NK-92 treated with Interleukin-12 subunit alpha and Interleukin-12 subunit beta, amount 100 ng/mL, for 24 hours (cell line): Measurements from ENCODE around the gene IRS1.

Experiments
- DNase-seq: peaks from one replicate; lab custom pipeline; 2025; lab: John Stamatoyannopoulos, UW

The IRS1 gene

DNA sequence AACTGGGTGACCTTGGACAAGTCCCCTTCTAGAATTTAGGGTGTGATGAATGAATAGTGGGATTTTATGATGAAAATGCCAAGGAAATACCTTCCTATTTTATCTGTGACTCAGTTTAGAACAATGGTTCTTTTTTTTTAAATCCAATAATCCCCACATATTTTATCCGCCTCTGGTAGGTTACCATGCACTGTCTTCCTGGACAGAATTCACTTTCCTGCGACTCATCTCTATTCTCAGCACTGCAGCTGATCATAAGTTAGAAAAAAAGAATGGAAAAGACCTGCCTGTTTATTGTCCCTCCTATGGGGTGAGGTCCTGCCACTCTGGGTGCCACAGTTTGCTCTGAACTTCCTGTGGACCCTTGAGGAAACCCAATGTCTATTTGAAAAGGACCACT, 73.1 kb downstream of the IRS1 start:
- no peak for DNase-seq

DNA sequence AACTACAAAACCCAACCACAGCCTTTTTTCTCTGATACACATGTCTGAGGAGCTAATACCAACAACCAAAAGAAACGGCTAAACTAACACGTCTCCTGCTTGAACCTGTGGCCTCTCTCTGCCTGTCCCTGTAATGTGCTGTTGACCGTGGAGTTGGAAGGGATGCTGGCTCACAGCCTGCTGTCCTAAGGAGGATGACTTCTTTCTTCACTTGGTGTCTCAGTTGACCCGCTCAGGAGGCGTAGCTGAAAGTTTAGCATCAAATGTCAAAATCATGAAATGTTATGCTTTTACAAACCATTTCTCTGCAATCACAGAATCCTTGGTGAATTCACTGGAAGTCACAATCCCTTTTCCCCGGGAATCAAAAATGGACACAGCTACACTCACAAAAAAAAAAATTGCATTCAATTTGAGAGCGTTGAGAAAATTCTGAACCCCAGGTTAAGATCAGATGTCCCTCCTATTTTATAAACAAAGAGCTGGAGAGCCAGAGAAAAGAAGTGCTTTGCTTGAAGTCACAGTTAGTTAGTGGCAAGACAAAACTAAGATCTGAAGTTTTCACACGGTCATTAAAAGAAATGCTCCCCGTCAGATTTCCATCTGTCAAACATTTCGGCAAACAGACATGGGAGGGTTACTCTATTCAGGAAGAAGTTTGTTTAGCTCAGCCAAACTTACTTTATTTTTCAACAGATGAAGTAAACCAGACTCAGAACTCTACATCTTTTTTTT, 74.3 kb downstream of the IRS1 start:
- no peak for DNase-seq

DNA sequence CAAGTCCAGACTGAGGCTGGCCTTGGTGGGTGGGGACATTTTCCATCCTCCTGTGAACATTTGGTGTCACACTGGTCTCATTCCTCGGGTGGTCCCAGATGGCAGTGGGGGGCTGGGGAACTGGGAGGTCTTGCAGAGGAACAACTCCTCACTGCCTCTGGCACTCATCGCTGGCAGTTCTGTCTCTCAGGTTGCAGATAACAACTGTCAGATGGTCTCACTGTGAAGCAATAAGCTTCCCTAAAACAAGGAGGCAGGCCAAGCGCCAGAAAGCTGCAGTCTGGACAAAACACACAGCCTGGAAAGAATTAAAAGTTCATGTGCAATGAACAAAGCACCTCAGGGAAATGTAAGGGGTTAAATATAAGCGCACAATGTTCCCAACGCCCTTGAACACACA, 78.1 kb downstream of the IRS1 start:
- no peak for DNase-seq

DNA sequence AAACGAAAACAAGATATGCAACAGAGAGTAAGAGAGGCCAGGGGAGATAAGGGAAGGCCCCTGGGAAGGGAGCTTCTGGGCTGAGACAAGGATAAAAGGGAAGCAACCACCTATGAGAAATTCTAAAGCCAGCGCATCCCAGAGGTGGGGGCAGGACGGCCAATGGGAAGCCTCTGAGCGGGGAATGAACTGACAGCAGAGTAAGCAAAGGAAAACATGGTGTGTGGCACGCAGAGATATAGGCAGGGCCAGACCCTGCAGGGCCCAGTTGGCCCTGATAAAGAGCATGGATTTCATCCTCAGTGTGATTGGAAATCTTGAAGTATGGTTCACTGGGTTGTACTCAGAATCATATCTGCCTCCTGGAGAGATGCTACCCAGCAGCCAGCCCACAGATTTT, 78.7 kb downstream of the IRS1 start:
- DNase-seq = no peak

DNA sequence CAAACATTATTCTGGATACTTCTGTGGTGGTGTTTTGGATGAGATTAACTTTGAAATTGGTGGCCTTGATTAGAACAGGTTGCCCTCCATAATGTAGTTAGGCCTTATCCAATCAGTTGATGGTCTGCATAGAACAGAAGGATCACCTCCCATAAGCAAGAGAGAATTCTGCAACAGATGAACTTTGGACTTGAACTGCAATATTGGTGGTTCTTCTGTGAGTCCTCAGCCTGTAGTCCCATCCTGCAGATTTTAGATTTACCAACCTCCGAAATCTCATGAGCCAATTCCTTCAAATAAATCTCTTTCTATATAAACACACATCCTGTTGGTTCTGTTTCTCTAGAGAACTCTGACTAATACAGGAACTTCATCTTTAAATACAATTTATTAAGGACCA, 81.9 kb downstream of the IRS1 start:
- no peak for DNase-seq

DNA sequence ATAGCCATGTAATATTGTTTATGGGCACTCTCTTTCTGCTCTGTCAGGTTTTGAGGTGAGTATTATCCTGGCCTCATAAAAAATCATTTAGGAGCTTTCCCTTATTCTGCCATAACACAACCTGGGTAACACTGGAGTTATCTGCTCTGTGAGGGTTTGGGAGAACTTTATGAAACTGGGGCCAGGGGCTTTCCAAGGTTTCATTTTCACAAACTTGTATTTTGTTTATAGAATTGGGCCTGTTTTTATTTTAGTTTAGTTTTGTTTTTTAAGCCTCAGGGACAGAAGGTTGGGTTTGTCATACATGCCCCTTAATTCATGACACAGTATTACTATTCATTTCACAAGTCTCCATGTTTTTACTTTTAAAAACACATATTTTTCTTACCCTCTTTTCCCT, 83.5 kb downstream of the IRS1 start:
- DNase-seq = no peak

DNA sequence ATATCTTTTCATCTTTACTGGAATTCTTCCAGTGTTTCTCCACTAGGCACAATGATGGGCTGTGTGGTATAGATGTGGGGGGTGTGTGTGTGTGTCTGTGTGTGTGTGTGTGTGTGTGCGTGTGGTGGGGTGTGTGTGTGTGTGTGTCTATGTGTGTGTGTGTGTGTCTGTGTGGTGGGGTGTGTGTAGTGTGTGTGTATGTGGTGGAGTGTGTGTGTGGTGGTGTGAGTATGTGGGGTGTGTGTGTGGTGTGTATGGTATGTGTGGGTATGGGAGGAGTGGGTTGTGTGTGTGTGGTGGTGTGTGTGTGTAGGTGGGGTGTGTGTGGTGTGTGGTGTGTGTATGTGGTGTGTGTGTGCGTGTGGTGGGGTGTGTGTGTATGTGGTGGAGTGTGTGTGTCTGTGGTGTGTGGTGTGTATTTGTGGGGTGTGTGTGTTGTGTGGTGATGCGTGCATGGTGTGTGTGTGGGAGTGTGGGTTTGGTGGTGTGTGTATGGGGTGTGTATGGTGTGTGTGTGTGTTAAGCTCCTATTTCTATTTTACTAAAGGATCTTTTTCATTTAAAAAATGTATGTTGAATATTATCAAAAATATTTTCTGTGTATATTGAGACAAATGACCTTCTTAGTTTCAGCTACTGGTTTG, 84.2 kb downstream of the IRS1 start:
- no peak for DNase-seq

DNA sequence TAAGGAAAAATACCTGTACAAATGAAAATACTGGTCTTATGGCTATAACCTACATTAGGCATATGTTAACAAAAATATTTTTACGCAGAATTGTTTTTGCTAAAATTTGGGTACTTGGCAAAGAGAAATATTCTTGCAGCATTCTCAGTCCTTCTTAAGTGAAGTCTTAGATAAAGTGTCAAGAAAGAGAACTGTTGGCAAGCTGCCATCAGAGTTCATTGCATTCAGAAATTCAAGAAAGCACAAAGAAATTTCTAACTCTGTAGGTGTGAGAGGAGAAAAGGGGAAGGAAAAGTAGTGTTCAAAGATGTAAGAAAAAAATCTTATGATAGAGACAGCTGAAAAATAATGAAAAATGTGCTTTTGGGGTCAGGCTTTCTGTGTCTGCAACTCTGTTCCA, 86.7 kb downstream of the IRS1 start:
- DNase-seq = no peak

DNA sequence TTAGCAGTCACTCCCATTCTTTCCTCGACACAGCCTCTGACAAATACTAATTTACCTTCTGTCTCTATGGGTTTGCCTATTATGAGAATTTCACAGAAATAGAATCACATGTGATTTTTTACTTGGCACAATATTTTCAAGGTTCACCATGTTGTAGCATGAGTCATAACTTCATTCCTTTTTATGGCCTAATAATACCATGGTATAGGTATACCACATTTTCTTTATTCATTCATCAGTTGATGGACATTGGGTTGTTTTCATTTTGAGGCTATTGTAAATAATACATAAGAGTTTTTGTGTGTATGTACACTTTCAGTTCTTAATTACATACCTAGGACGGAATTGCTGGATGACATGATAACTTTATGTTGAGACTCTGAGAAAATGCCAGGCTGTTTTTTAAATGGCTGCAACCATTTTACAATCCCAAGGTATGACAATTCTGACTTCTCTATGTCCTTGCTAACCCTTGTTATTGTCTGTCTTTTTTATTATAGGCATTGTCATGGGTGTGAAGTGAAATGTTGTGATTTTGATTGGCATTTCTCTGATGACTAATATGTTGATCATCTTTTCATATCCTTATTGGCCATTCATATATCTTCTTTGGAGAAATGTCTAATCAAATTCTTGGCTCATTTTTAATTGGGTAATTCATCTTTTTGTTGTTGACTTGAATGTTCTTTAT, 87.9 kb downstream of the IRS1 start:
- no peak for DNase-seq

DNA sequence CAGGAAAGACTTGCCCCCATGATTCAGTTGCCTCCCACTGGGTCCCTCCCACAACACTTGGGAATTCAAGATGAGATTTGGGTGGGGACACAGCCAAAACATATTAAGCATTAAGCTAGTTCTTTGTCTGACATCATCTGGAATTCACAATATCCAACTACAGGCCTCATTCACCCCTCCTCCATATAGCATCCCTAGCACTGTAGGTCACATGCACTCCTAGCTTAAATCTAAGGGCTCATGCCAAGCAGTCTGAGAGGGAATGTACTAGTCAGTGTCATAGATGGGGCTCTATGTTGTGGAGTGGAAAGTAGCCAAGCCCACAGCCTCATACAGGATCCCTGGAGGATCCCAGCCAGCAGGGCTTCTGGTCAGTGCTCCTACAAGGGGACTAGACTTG, 92.1 kb downstream of the IRS1 start:
- no peak for DNase-seq

DNA sequence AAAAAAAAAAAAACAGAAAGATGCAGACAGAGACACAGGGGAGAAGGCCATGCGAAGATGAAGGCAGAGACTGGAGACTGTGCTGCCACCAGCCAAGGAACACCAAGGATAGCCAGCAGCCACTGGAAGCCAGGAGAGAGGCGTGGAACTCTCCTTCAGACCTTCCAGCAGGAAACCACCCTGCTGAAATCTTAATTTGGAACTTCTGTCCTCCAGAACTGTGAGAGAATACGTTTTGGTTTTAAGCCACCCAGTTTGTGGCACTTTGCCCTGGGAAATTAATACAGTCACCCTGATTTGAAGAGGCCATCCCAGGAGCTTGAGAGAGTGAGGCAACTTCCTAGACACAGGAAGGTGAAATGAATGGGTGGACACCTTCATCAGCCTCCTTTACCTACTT, 93.7 kb downstream of the IRS1 start:
- DNase-seq = no peak

DNA sequence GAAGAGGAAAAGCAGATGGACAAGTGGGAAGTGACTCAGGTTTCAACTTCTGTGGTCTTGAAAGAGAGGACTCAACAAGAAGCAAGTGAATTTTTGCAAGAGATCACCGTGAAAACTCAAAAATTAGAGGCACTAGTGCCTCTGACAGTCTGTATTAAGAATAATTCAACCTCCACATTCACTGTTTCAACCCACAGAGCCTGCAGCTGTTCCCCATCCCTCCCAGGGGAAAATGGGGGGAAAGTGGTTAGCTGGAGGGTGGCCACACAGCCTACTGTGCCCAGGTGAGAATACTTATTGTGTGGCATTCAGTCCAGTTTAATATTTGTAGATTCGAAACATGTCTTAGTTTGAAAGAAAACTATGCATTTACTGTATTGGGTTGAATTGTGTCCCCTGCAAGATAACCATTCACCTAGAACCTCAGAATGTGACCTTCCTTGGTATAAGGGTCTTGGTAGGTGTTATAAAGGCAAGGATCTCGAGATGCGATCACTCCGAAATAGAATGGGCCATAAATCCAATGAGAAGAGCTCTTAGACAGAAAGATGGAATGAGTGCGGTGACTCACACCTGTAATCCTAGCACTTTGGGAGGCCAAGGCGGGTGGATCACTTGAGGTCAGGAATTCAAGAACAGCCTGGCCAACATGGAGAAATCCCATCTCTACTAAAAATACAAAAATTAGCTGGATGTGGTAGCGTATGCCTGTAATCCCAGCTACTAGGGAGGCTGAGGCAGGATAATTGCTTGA, 94.3 kb downstream of the IRS1 start:
- no peak for DNase-seq

DNA sequence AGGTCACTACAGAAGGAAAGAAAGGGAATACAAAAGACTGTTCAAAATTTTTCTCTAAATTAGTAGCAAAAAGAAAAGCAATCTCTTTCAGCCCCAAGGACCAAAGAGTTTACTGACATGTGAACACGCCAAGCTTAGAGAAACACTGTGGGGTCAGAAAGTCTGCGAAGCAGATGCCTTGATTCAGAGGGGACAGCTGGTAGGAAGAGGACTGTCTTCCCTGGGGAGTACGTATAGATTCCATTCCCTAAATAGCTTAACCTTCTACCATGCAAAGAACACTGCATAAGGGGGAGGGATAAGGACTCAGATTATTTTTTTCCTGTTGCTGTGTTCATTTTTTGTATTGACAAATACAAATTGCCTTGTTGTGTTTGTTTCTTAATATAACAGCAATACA, 96.1 kb downstream of the IRS1 start:
- no peak for DNase-seq

DNA sequence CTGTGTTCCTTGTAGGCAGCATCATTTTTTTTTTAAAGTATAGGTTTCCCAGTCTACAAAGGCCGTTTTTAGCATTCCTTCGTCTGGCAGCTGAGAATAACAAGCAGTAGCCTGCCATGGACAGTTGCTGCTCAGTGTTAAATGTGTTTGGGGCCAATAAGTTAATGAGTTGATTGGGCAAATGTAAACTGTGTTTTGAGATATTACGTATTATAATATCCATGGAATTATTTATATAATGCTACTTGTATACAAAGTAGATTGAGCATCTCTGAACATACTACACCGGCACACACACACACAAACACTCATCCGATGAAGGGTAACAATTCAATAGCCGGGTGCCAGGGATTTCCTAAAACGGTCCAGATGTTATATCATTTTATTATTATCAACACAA, 97.2 kb downstream of the IRS1 start:
- DNase-seq = no peak

DNA sequence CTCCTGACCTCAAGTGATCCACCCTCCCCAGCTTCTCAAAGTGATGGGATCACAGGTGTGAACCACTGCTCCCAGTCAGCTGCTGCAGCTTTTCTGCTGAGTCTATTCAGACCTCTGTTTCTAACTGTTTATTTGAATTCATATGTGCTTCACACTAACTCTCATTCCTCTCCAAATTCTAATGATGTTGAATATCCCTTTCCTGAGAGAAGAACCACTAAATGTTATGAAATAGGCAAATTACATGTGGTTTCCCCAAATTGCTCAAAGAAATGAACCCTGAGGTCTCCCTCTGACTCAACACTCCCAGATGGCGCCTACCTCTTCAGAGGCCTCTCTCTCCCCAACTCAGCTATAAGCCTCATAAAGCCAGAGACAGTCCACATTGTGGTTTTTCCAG, 98.6 kb downstream of the IRS1 start:
- no peak for DNase-seq

DNA sequence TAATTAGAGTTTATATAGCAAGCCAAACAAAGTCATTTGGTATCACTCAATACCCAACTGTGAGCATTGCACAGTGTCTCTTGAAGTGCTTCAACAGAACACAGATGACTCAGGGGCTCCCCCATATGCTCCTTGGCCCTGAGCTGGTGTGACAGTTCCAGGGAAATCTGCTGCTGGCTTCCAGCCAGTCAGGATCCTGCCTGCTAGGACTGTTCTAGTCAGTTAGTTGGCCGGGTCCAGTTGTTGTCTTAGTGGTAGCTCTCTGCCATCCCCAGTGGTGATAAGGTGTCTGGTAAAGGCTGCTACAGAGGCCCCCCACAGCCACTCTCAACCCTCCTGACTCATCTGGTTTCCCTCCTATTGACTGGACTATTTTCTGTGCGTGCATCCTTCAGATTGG, 100.3 kb downstream of the IRS1 start:
- no peak for DNase-seq

DNA sequence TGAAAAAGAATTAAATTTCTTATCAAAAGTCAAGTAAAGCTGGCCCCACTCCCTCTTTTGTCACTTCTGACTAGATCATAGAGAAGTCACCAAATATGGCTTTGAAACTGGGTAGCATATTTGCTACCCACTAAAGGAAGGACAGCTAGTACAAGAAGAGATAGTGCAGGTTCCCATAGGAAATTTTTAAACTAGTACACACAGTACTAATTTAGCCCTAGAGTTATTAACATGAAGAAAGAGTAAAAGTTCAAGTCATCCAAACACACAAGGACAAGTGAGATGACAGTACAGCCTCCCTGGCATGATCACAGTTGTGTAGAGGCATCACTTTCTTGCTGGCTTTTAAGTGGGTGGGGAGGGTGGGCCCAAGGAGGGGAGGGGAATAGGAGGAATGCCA, 100.9 kb downstream of the IRS1 start:
- no peak for DNase-seq

DNA sequence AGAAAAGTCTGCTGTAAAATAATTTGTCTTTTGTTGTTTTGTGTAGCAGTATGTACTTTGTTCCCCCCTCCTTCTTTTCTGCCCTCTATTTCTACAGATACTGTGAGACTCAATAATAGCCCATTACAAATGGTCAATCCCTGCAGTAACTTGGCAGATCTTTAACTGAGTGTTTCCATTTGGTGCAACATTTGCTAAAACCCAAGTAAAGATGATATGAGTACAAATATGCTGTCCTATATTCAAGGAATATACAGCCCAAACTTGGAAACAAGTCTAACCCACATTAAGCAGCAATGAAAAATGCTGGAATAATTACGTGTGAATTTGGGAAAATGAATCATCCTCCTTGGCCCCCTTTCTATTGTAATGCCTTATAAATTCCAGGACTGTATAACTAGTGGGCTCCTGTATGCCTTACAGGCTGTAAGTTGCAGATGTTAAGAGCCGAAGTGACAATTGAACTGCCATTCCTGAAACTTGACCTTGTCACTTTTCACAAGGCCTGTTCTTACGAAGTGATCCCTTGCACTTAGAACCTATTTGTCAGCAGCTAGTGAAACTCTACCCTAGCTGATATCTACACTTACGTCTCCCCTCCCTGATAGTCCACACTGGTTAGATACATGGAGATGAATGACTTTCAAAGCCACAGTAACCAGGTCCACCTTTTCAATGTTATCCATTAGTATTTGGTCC, 104.9 kb downstream of the IRS1 start:
- no peak for DNase-seq

DNA sequence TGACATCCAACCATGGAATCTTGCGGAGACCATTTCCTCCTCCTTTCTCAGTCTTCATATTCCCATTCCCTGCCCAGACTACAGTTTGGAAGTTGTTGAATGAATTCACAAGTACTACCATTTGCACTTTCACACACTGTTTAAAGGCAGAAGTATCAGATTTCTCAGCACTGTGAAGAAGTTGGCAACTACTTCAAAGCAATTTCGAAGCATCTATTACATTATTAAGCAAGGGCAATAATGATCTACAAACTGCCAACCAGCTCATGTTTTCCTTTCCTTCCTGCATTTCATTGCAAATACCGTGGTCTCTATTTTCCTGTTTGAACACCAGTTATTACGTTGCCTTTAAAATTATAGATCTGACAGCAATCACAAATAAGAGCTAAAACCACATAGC, 105.5 kb downstream of the IRS1 start:
- no peak for DNase-seq

DNA sequence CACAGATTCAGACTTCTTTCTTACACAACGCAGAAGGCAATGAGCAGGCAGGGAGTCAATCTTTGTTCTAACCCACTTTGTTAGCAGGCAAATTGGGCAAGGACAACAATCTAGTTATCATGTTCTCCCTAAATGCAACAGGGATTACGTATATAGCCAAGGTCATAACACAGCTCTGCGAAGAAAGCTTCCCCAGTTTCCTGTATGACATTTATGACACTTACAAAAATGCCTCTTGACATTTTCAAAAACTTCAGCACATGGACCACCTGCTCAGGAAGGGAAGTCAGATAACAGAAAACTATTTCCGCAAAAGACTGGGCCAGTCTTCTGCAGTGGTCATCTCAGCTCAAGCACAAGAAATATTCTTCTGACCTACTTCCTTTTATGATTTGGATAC, 106.1 kb downstream of the IRS1 start:
- no peak for DNase-seq

DNA sequence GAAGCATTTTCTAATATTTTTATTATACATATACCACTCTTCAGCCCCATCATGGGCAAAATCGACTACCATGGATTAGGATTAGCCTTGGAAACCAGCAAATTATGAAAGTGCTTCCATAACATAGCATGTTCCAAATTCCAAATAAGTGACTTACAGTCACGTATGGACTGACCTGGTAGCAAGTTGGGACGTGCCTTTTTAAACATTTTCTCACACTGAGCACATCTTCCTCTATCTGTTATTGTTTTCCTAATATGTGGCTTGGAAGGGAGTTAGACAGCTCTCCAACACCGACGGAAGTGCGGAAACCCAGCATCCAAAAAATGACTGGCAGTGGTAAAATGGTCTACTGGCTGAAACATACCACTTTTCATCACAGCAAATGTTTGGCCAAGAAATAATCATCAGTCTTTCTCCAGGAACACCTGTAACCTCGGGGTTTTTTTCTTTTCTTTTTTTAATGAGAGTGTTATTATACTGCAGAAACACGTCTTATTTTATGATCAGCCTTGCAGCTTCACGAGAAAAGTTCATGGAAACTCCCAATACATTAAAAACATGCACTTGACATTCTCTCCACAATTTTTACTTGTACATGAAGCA, 107.0 kb downstream of the IRS1 start:
- no peak for DNase-seq

DNA sequence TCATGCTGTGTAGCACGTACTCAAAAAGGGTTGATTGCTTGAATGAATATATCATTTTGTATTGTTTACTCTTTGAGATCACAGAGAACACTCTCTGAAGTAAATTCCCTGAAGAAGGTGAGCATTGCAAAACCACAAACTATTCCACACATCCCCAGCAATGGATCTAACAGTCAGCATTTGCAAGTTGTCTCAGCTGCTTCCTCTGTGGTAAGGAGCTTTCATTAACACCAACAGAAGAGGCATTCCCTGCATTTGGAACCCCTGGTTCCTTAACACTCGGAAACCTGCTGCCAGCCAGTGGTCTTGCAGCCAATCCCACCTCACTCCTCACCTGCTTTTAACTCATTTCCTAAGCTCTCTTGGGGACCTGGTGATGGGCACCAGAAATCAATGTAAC, 108.4 kb downstream of the IRS1 start:
- DNase-seq = no peak
